Stimulated activated CD4-positive, alpha-beta T cell treated with anti-CD3 and anti-CD28 coated beads, Interleukin-15, amount 100 ng/mL, for 48 hours (primary cell): ENCODE data around the gene MYH11.
"Not testable (repeated sequence)": the region's sequence is repeated elsewhere in the genome, so short reads cannot be mapped to it uniquely, and the experiment has no call there.

Experiments
- DNase-seq, 2 donors: peaks; one replicate each; pipeline ENCODE4 v3.0.0-alpha.2; 2020; ENCODE audit warnings: low read depth in 2 of 2

Gene MYH11

DNA sequence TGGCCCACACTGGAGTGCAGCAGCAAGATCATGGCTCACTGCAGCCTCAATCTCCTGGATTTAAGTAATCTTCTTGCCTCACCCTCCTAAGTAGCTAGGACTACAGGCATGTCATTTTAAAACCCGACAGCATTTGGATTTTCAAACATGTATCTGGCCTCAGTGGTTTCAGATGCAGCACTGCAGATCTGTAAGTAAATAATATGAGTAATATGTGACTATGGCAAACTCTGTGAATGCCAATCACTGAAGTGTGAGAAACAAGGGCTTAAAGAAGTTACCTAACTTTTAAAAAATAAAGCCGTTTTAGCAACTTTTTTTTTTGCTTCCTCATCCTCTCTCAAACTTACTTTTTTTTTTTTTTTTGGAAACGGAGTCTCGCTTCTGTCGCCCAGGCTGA, 19.7 kb upstream of the MYH11 start:
- no peak for DNase-seq

GRCh38 chr16:15874745-15875314, 18.0 kb upstream of the MYH11 start:
- DNase-seq, result no peak

DNA sequence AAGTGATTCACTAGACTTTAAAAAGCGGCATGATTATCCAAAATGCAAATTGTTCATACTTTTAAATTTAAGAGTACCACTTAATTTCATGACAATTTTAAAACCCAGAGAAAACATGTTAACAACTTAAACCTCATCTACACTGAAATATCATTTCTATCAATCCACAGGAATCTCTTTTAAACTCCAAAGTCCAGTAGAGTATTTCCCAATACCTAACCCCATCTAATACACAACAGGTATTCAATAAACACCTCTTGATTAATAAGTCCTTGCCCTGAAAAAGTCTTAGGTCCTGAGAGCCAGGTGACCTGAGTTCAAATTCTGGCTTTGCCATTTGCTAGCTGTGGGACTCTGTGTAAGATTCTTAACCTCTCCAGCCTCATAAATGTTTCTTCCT, 16.9 kb upstream of the MYH11 start:
- no peak for DNase-seq

- no peak for DNase-seq
Observed at GRCh38 chr16:15873301-15873700, 16.5 kb upstream of the MYH11 start.

- DNase-seq, result no peak
Observed at GRCh38 chr16:15870011-15870410, 13.2 kb upstream of the MYH11 start.

DNA sequence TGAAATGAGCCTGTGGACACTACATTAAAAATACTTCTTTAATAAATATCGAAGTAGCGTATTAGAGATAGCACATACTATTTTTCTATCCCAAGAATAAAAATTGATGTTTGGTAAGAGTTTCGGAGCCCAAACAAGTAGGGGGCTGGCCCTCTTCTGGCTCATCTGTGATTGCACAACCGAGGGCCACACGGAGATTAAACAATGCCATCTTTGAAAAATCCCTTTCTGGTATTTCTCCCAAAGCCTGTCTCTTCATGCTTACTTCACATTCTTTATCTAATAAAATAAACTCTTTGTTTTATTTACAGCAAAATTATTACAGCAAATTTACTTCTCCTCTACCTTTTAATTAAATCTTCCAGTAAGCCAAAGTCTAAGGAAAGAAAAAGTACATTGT, 9.6 kb upstream of the MYH11 start:
- DNase-seq, result no peak

DNA sequence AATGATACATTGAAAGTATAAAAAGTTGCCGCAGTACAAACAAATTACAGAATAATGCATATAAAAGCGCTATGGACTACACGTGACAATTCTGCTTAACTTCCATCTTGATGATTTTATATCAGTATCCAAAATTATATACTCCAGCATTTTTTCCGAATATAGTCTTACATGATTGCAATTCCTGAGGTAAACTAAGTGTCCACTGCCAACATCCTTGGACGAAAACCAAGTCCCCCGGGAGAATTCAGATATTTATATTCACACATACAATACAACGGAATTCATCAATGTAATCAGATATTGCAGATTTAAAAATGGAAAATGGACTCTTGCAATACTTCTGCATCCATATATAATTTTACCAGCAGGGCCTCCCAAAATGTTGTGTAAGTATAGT, 8.9 kb upstream of the MYH11 start:
- DNase-seq, result no peak

DNA sequence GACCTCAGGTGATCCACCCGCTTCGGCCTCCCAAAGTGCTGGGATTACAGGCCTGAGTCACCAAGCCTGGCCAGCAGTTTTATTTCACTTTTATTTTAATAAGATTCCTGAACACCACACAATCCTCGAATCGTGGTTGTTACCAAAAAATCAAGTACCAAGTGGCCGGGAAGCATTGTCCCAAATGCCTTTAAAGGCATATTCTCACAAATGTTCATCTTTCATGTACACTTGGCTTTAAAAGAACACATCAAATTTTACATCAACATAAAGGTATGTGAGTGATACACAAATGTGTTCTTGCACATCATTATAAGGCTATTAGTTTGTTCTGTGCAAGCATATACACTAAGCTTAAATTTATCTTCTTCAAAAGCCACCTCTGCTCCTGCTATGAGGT, 8.1 kb upstream of the MYH11 start:
- no peak for DNase-seq

- no peak for DNase-seq
Observed at GRCh38 chr16:15861996-15862395, 5.2 kb upstream of the MYH11 start.

DNA sequence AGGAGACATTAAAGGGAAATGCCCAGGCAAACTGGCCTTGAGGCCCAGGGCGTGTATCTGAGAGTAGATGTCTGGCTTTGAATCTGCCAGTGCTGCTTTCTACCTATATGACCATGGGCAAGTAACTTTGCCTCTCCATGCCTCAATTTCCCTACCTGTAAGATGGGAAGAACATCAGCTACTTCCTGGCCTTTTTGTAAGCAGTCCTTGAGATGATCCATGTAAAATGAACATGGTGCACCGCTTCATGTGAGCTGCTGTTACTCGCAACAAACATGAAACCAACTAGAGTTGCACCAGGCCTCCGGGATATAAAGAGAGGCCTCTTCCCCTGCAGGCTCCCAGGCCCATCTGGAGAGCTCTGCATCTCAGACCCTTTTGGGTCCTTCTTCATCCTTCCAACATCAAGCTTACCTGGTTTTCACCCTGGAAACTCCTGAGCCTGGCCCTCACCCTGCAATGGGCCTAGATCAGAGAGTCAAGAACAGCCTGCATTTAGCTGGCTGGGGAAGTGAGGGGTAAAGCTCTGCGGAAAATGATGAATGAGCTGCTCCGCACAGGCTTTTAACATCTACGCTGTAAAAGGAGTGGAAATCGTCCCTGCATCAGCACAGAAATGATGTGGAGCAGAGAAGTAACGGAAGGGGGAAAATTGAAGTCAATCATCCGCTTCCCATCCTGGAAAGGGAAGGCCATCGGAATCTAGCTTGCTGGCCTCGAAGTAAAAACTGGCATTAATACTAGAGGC, 2.3 kb upstream of the MYH11 start:
- DNase-seq, result no peak

DNA sequence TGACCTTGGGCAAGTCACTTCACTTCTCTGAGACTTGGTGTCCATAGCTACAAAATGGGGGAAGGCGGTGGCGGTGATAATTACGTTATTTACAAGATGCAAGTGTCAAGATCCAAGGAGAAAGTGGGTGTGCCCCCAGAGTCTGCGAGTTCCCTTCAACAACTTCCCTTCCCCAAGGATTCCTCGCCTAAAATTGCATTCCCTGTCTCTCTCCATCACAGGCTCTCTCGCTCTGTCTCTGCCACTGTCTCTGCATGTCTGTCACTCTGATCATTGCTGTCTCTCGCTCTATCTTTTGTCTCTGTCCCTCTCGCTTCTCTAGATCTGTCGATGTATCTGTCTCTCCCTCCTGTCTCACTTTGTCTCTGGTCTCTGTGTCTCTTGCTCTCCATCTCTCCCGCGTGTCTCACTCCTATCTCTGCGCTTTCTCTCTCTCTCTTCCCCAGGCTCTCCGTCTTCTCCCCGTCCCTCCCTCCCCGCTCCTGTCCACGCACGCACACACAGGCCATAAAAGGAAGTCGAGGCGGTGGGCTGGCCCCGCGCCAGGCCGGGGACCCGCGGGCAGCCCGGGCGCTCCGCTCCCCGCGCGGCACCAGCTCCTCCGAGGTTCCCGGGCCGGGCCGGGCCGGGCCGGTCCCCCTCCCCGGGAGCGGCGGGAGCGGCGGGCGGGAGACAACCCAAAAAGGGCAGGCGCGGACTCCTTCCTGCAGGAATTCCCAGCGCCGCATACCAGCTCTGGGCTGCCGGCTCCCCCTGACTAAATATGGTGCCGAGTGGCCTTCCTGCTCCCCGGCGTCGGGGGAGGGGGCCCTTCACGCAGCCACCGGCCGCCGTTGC, 1.1 kb upstream of the MYH11 start:
- no peak for DNase-seq

- no peak for DNase-seq
Observed at GRCh38 chr16:15856182-15856581, 646 bp downstream of the MYH11 start.

GRCh38 chr16:15855704-15856003, 1.2 kb downstream of the MYH11 start:
- DNase-seq, result no peak

- DNase-seq, result no peak
Observed at GRCh38 chr16:15854906-15855703, 1.7 kb downstream of the MYH11 start.

- DNase-seq, result no peak
Observed at GRCh38 chr16:15854061-15854460, 2.8 kb downstream of the MYH11 start.

DNA sequence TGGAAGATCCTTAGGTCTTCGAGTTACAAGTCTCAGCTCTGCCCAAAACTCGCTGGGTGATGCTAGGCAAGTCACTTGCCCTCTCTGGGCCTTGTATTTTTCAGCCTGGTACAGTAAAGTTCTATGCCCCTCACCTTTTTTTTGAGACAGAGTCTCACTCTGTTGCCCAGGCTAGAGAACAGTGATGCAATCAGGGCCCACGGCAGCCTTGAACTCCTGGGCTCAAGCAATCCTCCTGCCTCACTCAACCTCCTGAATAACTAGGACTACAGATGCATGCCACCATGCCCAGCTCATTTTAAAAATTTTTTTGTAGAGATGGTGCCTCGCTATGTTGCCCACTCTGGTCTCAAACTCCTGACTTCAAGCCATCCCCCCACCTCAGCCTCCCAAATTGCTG, 3.8 kb downstream of the MYH11 start:
- DNase-seq, result no peak

GRCh38 chr16:15850555-15850954, 6.3 kb downstream of the MYH11 start:
- DNase-seq, result not testable (repeated sequence)

DNA sequence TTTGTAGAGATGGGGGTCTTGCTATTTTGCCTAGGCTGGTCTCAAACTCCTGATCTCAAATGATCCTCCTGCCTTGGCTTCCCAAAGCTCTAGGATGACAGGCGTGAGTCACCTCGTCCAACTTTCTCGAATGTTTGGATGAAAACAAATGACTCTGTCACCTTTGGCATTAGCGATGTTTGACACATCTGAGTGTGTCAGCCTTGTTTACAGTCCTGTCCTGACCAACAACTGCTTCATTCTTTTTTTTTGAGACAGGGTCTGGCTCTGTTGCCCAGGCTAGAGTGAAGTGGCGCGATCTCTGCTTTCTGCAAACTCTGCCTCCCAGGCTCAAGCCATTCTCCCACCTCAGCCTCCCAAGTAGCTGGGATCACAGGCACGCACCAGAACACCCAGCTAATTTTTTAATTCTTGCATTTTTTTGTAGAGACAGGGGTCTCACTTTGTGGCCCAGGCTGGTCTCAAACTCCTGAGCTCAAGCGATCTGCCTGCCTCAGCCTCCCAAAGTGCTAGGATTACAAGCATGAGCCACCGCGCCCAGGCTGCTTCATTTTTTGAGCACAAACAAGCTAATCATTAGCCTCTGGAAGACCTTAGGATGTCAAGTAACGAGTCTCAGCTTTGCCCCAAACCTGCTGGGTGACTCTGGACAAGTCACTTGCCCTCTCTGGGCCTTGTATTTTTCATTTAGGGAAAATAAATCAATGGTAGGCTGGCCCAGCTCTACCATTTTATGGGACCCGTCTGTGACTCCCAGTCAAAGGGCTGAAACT, 7.4 kb downstream of the MYH11 start:
- no peak for DNase-seq

DNA sequence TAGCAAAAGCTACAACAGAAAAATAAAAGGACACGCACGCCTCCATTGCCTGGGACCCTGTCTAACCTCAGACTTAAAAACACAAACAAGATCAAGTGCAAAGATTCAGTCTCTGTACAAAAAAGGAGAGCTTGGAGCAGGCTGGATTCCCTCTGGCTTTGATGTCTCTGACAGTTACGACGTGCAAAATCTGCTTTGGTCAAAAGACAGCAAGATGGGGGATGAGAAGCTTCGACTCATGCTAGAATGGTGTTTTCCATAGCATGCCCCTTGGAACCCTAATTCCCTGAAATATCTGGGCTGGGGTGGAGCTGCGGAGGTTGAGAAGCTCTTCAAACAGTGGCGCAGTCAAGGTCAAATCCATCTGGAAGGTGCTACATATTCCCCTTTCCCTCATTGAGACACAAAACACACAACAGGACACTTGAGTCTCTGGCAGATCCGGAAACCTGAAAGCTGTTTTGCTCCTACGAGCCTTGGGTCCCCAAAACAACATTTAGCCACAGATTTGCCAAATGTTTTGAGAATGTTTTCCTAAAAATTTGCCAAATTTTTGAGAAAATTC, 9.1 kb downstream of the MYH11 start:
- no peak for DNase-seq

- DNase-seq, result no peak
Observed at GRCh38 chr16:15846510-15846909, 10.3 kb downstream of the MYH11 start.

- no peak for DNase-seq
Observed at GRCh38 chr16:15843635-15844279, 13.1 kb downstream of the MYH11 start.
